ENCODE results near the gene SPACA6.

DNA sequence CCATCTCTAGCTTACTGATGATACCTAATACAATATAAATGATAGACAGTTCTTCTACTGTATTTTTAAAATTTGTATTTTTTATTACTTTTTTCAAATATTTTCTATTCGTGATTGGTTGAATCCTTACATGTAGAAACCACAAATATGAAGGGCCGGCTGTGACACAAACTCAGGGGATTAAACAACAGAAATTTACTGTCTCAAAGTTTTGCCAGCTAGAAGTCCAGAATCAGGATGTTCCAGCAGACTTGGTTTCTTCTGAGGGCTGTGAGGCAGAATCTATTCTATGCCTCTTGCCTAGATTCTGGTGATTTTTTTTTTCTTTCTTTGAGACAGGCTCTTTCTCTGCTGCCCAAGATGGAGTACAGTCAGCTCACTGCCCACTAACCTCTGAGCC, 44.8 kb downstream of the SPACA6 start:
- TF ChIP-seq, protein P1, sequence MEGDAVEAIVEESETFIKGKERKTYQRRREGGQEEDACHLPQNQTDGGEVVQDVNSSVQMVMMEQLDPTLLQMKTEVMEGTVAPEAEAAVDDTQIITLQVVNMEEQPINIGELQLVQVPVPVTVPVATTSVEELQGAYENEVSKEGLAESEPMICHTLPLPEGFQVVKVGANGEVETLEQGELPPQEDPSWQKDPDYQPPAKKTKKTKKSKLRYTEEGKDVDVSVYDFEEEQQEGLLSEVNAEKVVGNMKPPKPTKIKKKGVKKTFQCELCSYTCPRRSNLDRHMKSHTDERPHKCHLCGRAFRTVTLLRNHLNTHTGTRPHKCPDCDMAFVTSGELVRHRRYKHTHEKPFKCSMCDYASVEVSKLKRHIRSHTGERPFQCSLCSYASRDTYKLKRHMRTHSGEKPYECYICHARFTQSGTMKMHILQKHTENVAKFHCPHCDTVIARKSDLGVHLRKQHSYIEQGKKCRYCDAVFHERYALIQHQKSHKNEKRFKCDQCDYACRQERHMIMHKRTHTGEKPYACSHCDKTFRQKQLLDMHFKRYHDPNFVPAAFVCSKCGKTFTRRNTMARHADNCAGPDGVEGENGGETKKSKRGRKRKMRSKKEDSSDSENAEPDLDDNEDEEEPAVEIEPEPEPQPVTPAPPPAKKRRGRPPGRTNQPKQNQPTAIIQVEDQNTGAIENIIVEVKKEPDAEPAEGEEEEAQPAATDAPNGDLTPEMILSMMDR (IDR thresholded peaks at IDR 0.05; ENCODE audit: poor library complexity) = no peak
- no peak for TF ChIP-seq EZH2 (IDR thresholded peaks at IDR 0.05; ENCODE audit: borderline replicate concordance)

All from hepatocyte (in vitro differentiated cells).